COLO668 (cell line): ENCODE results near the gene ZMIZ2.
"Not testable (repeated sequence)": the region's sequence is repeated elsewhere in the genome, so short reads cannot be mapped to it uniquely, and the experiment has no call there.

Experiments used
- DNase-seq: peaks from one replicate; lab custom pipeline; 2025; ENCODE audit not compliant: unreplicated experiment; lab: John Stamatoyannopoulos, UW

ZMIZ2 gene

DNA sequence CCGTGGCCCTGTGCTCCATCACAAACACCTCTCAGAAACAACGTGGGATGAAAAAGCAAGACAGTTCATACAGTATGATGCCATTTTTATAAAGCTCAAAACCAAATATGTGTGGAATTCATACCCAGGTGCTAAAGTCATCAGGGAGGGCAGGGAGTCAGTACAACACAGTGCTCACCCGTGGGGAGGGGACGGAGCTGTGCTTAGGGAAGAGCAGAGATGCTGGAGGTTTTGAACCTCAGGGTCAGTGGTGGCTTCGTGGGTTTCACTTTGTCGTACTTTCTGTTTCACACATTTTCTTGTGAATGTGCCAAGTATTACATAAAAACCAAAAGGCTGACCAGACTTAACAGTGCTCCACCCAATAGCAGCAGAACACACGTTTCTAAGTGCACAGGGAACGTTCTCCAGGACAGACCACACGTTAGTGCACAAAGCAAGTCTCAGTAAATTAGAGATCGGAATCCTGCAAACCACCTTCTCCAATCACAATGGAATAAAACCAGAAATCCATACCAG lies 21.2 kb downstream of the ZMIZ2 start:
- no peak for DNase-seq

DNA sequence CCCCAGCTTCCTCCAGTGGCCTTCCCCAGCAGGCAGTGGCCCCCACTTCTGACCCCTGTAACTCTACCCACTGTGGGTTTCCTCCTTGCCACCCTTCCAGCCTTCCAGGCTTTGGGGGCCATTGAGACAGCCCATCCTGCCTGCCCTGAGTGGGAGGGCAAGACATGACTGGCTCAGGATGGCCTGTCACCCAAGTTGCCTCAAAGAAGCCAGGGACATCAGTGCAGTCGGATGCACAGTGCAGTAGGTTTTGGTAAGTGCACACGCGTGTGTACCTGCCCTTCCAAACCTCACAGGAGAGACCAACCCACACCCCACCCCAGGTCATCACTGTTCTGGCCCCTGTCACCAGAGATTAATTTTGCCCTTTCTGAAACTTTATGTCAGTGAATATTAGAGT lies 22.7 kb downstream of the ZMIZ2 start:
- DNase-seq: no peak

DNA sequence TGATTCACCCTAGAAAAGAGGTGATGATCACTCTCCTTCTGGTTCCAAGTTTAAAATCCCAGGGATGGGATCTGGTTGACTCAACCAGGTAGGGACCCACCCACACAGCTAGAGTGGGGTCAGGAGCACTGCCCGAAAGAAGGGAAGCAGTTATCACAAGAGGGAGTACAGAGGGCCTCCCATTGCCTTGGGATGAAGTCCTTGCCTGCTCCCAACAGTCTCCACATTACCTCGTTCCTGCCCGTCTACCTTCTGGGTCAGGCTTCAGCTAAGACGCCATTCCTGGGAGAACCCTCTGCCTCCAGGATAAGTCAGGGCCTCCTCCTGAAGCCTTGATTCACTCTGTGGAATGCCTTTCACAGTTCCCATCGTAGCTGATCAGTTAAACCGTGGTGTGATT lies 23.8 kb downstream of the ZMIZ2 start:
- DNase-seq: no peak

DNA sequence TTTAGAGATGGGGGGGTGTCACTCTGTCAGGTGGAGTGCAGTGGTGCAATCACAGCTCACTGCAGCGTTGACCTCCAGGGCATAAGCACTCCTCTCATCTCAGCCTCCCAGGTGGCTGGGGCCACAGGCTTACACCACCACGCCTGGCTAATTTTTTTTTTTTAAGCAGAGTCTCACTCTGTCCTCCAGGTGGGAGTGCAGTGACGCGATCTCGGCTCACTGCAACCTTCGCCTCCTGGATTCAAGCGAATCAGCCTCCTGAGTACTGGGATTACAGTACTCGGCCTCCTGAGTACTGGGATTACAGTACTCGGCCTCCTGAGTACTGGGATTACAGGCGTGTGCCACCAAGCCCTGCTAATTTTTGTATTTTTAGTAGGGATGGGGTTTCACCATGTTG lies 24.2 kb downstream of the ZMIZ2 start:
- DNase-seq: peak; percentile 35

DNA sequence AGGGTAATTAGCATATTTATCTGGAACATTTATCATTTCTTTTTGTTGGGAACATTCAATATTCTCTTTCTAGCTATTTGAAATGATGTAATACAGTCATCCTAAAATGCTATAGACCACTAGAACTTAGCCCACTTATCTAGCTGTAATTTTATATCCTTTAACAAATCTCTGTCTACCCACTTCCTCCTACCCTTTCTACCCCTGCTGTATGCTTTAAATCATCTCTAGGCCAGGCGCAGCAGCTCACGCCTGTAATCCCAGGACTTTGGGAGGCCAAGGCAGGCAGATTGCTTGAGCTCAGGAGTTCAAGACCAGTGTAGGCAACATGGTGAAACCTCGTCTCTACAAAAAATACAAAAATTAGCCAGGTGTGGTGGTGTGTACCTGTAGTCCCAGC lies 25.8 kb downstream of the ZMIZ2 start:
- not testable (repeated sequence) for DNase-seq

DNA sequence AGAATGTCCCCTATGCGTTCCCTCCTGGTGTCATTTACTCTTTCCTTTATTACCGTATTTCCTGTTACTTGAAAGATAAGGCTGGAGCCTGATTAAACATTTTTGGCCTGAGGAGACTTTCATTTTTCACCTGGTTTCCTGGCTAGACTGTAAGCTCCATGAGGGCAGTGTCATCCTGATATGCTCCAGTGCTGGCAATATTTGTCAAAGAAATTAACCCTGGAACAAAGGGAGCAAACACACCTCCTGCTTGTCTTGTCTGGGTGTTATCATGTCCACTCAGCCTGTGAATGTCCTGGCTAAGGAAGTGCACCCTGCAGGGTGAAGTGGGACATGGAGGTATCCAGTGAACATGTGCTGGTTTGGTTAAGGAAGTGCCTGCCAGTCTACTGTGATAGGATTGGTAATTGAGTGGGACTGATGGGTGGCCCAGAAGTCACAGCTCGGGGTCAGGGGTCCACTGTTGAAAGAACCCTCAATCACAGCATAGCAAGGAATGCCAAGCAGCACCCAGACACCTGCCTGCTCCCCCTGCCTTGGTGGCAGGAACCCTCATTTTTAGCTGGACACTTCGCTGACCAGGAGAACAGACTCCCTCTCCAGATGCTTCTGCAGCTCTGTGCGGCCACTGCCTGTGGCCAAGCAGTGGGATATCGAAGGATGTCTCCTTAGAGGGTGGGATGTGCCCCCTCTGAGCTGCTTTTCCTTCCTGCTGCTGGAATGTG lies 26.9 kb downstream of the ZMIZ2 start:
- DNase-seq: no peak

DNA sequence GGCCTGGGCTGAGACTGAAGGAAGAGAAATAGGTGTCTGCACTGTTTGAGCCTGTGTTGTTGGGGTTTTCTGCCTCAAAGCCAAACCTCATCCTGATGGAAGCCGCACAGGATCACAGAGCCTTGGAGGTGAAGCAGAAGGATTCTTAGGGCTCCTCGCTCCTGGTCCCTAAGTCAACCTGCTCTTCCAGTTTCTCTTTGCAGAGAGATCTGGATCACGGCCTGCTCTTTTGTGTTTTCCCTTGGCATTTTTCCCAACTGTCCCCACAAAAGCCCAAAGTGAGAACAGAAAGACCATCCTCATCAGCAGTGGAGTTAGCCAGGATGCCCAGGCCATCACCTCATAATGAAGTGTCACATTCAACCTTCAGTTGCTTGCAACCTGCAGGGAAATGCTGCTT lies 27.6 kb downstream of the ZMIZ2 start:
- no peak for DNase-seq

DNA sequence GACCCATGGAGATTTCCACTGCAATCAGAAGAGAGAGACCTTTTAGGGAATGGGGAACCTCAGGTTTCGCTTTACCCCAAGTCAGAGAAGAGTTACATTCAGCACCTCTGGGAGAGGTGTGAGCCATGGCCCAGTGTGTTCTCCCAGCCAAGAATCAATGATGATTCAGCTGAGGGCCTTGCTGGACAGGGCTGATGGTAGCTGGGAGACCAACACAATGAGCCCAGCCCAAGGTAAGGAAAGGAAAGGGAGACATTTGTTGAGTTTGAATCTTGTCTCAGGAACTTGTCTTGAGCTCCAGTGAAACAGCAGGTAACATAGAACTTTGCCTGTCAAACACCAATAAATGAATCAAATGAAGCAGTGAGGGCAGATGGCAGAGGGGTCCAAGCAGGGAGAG lies 33.8 kb downstream of the ZMIZ2 start:
- no peak for DNase-seq

DNA sequence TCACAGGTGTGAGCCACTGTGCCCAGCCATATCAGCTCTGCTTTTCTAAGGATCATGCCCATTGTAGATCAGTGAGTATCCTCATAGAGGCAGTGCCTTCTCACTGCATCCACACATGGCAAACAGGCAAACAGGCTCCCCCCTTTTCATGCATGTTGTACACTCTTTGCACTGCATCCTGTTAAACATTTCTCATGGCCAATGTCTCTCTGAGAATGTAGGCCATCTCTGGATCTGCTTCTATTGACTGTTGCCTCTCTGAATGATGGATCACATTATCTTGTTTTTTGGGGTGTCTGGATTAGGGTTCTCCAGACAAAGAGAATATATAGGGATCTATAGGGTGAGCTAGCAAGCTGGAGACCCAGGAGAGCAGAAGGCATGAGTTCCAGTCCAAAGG lies 34.8 kb downstream of the ZMIZ2 start:
- DNase-seq: no peak

DNA sequence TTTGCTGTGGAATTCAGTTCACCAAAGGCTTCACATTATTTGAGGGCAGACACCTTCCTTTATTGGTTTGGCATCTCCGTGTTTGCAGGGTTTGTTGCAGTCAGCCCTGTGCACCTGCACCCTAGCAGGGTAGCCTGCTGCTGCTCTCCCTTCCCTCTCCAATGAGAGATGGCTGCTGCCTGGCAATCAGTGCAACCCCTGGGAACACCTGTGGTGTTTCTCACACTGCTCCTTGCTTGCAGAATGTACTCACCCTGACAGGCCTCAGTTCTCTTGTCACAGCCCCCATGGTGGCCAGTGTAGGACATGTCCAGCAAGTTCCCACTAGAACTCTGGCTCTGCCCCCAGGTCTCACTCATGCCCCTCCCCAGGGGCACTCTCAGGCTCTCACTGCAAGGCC lies 35.7 kb downstream of the ZMIZ2 start:
- DNase-seq: no peak

DNA sequence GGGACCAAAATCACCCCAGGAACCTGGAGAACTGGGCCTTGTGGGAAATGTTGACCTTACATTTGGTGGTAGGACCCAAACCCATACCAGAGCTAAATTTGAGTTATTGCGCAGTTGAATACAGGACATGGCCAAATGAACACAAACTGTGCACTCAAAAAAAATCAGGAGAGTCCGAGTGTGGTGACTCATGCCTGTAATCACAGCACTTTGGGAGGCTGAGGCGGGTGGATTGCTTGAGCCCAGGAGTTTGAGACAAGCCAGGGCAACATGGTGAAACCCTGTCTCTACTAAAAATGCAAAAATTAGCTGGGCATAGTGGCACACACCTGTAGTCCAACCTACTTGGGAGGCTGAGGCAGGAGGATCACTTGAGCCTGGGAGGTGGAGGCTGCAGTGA lies 36.6 kb downstream of the ZMIZ2 start:
- not testable (repeated sequence) for DNase-seq

DNA sequence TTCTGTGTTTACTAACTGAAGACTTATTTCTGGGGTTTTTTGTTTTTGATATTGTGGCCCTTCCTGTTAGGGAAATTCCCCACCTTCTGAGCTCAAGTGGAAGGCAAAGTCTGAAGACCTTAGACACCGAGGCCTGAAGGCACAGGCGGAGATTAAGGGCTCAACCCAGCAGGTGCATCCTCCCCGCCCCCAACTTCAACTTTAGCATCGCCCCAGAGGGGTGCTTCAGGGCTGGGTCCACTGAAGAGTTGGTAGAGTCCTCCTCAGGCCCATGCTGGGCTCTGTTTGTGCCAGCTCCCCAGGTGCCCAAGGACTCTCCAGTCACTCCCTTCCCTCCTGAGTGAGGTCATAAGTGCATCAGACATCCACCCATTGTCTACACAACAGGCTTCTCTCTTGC lies 38.4 kb downstream of the ZMIZ2 start:
- DNase-seq: no peak

DNA sequence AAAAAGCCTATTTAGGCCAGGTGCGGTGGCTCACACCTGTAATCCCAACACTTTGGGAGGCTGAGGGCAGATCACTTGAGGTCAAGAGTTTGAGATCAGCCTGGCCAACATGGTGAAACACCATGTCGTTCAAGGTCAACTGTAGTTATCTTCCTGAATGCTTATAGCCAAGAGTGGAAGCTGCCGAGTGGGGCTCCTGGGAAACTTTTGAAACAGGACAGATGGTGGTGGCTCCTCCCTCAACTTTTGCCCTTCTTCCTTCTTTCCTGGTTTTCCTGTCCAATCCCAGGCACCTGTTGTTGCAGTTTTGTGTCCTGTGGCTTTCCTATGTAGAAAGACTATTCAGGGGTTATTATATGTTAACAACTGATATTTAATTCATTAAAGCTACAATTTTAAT lies 39.1 kb downstream of the ZMIZ2 start:
- DNase-seq: no peak

DNA sequence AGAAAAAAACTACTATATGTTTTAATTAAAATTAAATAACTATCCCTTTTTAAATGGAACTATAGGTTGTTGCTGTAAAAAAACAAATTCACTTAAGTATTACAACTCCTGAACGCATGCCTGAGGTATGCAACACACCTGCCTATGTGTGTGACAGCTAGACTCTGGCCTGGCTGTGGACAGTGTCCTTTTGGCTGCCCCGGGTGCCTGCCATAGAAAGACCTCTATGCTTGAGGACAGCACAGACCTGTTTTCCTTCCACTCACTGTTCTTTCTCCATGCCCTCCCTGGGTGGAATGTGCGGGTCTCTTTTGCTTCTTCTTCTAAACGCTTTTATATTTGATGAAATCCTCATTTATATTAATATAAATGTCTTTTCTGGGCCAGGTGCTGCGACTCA lies 41.3 kb downstream of the ZMIZ2 start:
- no peak for DNase-seq

DNA sequence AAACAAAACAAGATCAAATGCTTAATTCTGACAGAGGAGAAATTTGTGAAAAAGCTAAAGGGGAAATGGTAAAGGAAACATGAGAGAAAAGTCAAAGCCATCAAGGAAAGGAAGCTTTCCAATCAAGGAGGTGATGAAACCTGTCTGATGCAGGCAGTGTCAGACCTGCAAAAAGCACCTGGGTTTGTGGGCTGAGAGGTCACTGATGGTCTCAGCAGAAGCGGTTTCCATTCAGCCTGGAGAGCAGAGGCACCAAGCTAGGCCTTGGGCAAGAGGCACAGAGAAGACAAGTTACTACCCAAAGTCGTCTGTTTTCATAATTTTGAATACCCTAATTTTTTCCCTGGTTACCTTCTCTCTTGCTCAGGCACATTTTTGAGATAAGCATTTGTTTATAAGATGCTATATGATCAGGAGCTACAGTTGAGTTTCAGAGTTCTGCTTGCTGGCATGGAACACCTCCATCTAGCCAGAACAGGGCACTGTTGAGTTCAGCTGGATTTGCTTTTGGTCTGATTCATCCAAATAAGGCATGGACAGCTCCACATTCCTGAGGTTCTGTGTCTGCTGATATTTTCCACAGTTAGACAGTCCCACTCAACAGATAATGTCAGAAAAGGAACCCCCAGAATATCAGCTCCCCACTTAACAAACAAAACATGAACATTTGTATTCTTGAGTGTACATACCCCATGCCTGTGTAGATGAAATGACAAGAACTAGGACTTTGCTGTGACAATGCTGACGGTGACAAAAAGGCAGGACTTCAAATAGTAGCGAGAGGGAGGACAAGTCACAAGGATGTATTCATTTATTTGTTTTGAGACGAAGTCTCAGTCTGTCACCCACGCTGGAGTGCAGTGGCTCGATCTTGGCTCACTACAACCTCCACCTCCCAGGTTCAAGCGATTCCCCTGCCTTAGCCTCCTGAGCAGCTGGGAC lies 42.9 kb downstream of the ZMIZ2 start:
- no peak for DNase-seq

DNA sequence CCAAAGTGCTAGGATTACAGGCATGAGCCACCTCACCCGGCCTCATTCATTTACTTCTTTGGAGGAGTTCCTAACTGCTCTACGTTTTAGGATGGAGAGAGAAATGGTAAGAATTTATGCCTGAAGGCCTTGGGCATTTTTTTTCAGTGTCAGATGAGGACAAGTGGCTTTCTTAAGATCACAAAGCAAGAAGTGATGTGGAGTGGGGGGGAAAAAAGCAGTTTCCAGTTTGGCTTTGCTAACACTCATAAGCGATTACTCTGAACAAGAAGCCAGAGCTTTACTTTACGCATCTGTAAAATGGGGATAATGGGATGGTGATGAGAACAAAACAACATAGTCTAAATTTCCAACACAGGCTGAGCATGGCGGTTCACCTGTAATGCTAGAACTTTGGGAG lies 45.3 kb downstream of the ZMIZ2 start:
- DNase-seq: no peak

DNA sequence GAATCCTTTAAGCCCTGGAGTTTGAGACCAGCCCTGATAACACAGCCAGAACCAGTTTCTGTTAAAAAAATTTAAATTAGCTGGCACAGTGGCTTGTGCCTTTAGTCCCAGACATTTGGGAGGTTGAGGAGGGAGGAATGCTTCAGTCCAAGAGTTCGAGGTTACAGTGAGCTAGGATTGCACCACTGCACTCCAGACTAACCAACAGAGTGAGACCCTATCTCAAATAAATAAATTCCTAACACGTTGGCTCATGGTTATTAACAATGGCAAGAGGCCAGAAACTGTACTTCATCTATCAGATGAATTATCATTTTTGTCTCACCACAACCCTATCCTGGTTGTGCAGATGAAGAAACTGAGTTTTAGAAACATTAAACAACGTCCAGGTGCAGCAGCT lies 45.7 kb downstream of the ZMIZ2 start:
- DNase-seq: no peak

DNA sequence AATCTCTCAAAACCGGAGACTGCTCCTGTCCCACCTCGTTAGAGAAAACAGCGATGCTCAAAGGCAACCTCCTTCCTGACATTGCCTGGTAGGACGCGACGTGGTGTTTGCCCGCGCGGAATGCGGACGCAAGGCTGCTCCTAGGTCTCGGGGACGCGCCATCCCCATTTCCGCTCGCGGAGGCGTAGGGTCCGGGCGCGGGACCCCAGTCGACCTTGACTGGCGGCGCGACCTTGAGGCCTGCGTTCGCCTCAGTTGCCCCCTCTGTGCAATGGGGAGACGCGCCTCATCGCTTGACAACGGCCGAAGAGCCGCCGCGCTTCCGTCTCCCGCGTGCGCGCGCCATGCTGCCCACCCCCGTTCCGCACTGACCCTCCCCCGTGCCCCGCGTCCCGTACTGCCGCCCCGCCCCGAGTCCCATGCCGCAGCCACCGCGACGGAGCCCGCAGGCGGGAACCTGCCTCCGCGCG lies 47.4 kb downstream of the ZMIZ2 start:
- DNase-seq: peak; percentile 96

DNA sequence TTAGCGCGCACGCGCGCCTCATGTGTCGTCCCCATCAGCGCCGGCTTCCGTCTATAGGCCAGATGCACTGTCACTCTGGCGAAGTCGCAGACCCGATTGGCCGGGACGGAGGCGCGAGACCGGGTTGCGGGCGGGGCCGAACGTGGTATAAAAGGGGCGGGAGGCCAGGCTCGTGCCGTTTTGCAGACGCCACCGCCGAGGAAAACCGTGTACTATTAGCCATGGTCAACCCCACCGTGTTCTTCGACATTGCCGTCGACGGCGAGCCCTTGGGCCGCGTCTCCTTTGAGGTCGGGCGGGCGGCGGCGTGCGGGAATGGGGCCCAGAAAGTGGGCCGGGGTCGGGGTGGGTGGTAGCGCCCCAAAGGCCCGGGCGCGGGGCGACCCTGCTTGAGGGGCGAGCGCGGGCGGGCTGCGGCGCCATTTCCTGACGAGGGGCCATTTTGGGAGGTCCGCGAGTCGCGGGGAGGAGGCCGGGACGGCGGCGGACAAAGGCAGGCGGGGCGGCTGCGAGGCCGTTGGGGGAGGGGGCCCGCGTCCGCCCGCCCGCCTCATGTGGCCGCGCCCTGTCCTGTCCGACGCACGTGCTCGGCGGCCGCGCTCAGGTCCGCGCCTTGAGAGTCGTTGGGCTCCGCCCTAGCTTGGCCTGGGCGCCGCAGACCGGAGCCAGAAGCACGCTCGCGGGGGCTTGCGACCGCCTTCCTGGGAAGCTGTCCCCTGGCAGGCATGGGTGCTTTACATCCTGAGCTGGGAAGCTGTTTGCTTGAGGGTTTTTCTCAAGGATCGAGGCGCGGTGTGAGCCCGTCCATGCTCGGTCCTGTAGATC lies 48.1 kb downstream of the ZMIZ2 start, which contains the start of gene PPIA:
PPIA (plus strand) TSS at position 178 of the 825 bp plus-strand sequence; CDS start at position 222, 44 bp downstream.
- peak; percentile 100 for DNase-seq

DNA sequence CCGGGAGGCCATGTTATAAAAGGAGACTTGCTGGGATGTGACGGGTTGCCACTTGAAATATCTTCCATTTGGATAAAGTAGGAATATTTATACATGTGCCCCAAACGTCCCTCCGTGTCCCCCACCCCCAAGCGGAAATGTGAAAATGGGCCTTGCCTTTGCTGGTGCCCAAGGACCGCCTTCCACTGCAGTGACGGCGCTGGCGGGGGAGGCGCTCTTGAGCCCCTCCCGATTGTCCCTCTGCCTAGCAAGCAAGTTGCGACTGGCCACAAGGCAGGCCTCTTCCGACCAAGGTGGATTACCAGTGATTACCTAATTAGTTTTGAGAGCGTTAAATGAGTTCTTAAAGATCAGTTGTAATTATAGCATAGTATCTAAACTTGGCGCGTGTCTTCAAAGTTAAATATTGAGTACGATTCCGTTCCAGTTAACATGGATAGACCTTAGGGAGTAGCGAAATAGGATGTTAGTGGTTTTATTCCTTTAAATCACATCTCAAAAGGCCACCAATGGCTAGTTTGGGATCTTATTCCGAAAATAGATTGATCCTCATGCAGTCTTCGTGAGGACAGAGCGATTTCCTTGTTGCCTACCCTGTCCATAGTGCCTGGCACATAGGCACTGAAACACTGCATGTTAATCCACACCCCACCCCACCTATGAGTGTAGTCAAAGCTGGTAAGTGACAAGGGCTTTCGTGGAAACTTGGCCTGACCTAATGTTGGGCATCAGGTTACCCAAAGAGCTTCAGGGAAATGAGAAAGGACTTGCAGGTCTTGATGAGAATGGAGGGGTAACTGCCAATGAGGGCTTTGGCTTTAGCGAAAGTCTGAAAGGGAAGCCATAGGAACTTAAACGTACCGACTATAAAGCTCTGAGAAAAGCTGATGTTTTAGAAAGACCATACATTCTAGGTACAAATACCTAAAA lies 48.9 kb downstream of the ZMIZ2 start:
- peak; percentile 94 for DNase-seq
